ENCODE data around the gene PFKFB1.

GRCh38 chrX:54991706-54992105, 2.3 kb downstream of the PFKFB1 start:
- TF ChIP-seq POLR2A (IDR thresholded peaks at IDR 0.05; ENCODE audit: low read depth, low read length) (no peak), POLR2AphosphoS5 (IDR thresholded peaks at IDR 0.05; ENCODE audit: low read depth, low read length) (no peak), TAF1 (IDR thresholded peaks at IDR 0.05; ENCODE audit: borderline replicate concordance, low read depth, low read length) (no peak)

Data from GM12892 (cell line).